ENCODE data around the gene KRT25. TPM values are rescaled to one million over a fixed set of nuclear protein-coding genes. Genes with fewer than 3 reads are reported as not detected.

The KRT25 gene
- total and polyA plus RNA-seq, 2 of the 13 experiments (the other 11 are each of a cell fraction or from before 2014, with no cell fraction given) = not detected

DNA sequence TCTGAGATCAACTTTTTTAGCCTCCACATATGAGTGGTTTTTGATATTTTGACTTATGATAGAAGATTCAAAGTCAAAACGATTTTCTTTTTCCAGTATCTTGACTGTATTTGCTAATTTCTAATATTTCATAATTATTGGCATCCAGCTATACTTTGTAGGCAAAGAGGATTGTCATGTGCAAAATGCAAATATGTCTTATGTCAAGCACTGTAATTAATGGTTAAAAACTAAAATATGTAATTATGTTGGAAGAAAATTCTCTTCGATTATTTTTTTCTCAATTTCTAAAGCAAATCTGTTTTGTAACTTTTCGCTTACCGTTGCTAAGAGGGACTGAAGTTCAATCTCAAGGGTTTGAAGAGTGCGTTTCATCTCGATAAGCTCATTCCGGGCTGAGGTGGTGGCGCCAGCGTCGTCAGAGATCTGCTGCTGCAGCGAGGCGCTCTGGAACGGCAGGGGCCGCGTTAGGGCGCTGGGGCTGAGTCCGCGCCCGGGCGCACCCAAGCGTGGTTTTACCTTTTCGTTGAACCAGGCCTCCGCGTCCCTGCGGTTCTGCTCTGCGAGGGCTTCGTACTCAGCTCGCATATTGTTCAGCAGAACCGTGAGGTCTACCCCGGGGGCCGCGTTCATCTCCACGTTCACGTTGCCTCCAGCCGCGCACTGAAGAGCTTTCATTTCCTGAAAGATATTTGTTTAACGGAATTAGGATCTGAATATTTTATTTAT lies 24.2 kb upstream of the KRT25 start (continued):
- TF ChIP-seq ZNF816 (CRISPR knock-in tag; IDR thresholded peaks at IDR 0.05; ENCODE audit: borderline replicate concordance) = no peak
- TF ChIP-seq XRCC5 (optimal IDR thresholded peaks at IDR 0.05; ENCODE audit: low read length) = peak; percentile 33
- peak; percentile 26; the same call in 1 of the 2 replicates for TF ChIP-seq ZNF556 (CRISPR knock-in tag; IDR thresholded peaks at IDR 0.05; ENCODE audit: borderline replicate concordance)
- TF ChIP-seq MLLT10 (CRISPR knock-in tag; IDR thresholded peaks at IDR 0.05) = no peak
- TF ChIP-seq IKZF1 (IDR thresholded peaks at IDR 0.05) = no peak
- TF ChIP-seq ZNF224 (CRISPR knock-in tag; IDR thresholded peaks at IDR 0.05) = no peak
- TF ChIP-seq, protein P1, sequence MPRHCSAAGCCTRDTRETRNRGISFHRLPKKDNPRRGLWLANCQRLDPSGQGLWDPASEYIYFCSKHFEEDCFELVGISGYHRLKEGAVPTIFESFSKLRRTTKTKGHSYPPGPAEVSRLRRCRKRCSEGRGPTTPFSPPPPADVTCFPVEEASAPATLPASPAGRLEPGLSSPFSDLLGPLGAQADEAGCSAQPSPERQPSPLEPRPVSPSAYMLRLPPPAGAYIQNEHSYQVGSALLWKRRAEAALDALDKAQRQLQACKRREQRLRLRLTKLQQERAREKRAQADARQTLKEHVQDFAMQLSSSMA (CRISPR knock-in tag; IDR thresholded peaks at IDR 0.05) = no peak
- peak; percentile 40; the same call in 1 of the 2 replicates for TF ChIP-seq GABPB1 (CRISPR knock-in tag; IDR thresholded peaks at IDR 0.05)
- no peak for TF ChIP-seq GTF3A (CRISPR knock-in tag; conservative IDR thresholded peaks at IDR 0.05)
- TF ChIP-seq SRF (IDR thresholded peaks at IDR 0.05; ENCODE audit: low read depth, low read length) = no peak
- TF ChIP-seq SP4 (CRISPR knock-in tag; IDR thresholded peaks at IDR 0.05) = no peak
- TF ChIP-seq SMC3 (IDR thresholded peaks at IDR 0.05; ENCODE audit: low read length) = no peak
- TF ChIP-seq, protein P2, sequence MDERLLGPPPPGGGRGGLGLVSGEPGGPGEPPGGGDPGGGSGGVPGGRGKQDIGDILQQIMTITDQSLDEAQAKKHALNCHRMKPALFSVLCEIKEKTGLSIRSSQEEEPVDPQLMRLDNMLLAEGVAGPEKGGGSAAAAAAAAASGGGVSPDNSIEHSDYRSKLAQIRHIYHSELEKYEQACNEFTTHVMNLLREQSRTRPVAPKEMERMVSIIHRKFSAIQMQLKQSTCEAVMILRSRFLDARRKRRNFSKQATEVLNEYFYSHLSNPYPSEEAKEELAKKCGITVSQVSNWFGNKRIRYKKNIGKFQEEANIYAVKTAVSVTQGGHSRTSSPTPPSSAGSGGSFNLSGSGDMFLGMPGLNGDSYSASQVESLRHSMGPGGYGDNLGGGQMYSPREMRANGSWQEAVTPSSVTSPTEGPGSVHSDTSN (CRISPR knock-in tag; IDR thresholded peaks at IDR 0.05) = no peak
- TF ChIP-seq NKX3-1 (CRISPR knock-in tag; IDR thresholded peaks at IDR 0.05) = no peak
- TF ChIP-seq, protein P3, sequence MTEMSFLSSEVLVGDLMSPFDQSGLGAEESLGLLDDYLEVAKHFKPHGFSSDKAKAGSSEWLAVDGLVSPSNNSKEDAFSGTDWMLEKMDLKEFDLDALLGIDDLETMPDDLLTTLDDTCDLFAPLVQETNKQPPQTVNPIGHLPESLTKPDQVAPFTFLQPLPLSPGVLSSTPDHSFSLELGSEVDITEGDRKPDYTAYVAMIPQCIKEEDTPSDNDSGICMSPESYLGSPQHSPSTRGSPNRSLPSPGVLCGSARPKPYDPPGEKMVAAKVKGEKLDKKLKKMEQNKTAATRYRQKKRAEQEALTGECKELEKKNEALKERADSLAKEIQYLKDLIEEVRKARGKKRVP (CRISPR knock-in tag; IDR thresholded peaks at IDR 0.05) = no peak
- no peak for TF ChIP-seq ZNF20 (CRISPR knock-in tag; IDR thresholded peaks at IDR 0.05)
- TF ChIP-seq, protein P4, sequence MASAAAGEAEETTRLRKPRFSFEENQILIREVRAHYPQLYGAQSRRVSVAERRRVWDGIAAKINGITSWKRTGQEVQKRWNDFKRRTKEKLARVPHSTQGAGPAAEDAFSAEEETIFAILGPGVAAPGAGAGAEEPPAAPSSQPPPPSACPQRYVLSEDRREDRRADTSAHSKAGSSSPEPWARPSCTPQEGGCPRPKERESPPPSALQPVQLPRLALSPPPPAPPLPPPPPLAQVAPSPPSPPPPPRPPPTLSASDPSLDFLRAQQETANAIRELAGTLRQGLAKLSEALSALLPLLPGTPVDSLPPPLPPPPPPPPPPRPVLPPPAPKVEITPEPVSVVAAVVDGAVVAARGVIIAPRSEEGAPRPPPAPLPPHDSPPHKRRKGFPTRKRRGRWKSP (CRISPR knock-in tag; IDR thresholded peaks at IDR 0.05) = peak; percentile 93; the same call in 1 of the 2 replicates
- no peak for TF ChIP-seq KLF13 (CRISPR knock-in tag; IDR thresholded peaks at IDR 0.05)
- TF ChIP-seq, protein P5, sequence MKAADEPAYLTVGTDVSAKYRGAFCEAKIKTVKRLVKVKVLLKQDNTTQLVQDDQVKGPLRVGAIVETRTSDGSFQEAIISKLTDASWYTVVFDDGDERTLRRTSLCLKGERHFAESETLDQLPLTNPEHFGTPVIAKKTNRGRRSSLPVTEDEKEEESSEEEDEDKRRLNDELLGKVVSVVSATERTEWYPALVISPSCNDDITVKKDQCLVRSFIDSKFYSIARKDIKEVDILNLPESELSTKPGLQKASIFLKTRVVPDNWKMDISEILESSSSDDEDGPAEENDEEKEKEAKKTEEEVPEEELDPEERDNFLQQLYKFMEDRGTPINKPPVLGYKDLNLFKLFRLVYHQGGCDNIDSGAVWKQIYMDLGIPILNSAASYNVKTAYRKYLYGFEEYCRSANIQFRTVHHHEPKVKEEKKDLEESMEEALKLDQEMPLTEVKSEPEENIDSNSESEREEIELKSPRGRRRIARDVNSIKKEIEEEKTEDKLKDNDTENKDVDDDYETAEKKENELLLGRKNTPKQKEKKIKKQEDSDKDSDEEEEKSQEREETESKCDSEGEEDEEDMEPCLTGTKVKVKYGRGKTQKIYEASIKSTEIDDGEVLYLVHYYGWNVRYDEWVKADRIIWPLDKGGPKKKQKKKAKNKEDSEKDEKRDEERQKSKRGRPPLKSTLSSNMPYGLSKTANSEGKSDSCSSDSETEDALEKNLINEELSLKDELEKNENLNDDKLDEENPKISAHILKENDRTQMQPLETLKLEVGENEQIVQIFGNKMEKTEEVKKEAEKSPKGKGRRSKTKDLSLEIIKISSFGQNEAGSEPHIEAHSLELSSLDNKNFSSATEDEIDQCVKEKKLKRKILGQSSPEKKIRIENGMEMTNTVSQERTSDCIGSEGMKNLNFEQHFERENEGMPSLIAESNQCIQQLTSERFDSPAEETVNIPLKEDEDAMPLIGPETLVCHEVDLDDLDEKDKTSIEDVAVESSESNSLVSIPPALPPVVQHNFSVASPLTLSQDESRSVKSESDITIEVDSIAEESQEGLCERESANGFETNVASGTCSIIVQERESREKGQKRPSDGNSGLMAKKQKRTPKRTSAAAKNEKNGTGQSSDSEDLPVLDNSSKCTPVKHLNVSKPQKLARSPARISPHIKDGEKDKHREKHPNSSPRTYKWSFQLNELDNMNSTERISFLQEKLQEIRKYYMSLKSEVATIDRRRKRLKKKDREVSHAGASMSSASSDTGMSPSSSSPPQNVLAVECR (CRISPR knock-in tag; IDR thresholded peaks at IDR 0.05; ENCODE audit: borderline replicate concordance) = no peak

Data from HepG2 (cell line).